Brain microvascular endothelial cell (primary cell): ENCODE results near the gene SIK1.

Experiments used
- DNase-seq: peaks from one replicate; pipeline ENCODE4 v3.0.0-alpha.2; 2020
- H3K27ac ChIP-seq: fragments of 250-450 bp; sonication (Bioruptor Pico); 2 replicates; pipeline ENCODE4 v1.5.1; 2020; ENCODE audit warnings: mild to moderate bottlenecking, moderate library complexity
- H3K27me3 ChIP-seq: fragments of 250-450 bp; sonication (Bioruptor Pico); replicated peaks from 2 replicates; pipeline ENCODE4 v1.5.1; 2020; ENCODE audit warnings: mild to moderate bottlenecking
- H3K36me3 ChIP-seq: fragments of 250-450 bp; sonication (Bioruptor Pico); replicated peaks from 2 replicates; pipeline ENCODE4 v1.5.1; 2020; ENCODE audit warnings: mild to moderate bottlenecking
- H3K4me3 ChIP-seq: 2 replicates; pipeline ENCODE4 v1.5.1; 2011; ENCODE audit warnings: low read depth, mild to moderate bottlenecking, control low read depth, low read length, moderate library complexity
- CTCF ChIP-seq: IDR thresholded peaks from 2 replicates; pipeline ENCODE4 v1.5.1; 2011; ENCODE audit warnings: low read depth, mild to moderate bottlenecking, moderate library complexity, low read length, control low read depth, inconsistent platforms; ENCODE audit errors: missing control alignments
- in situ Hi-C: cut with HindIII; loops from 2 replicates; pipeline ENCODE4 v1.10.0; 2017; ENCODE audit warnings: low sequenced_read_pairs, low pct_ligation_motif_present

Gene SIK1

DNA sequence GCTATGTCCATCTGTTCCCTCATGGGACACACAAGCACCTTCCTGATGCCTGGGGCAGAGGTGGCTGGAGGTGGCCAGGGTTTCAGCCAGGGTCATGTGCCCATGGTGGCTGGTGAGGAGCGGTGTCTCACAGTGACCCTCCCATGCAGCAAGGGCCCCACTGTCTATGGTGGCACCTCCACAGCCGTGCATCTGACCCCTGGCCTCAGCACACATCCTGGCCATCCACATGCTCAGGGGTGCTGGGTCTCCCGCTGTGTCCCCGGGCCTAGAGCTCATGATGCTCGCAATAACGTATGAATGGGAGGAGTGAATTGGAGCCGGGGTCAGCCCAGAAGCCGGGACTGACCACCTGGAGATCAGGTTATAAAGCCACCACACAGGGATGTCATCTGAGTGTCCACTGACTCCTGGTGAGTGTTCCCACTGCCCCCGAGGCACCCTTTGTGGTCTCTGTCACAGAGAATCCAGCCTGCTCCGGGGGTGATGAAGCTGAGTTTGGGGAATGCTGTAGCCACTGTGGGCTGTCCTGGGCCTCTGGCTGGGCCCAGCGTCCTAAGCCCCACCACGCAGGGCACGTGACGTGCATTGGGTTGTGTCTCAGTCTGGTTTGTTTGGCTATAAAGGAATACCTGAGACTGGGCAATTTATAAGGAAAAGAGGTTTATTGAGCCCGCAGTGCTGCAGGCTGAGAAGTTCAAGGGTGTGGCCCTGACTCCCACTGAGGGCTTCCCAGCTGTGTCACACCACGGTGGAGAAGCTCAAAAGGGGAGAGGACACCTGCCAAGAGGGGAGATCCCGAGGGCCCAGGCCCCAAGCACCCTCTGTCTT, 51.7 kb downstream of the SIK1 start:
- Histone ChIP-seq H3K27ac (no peak overlapping the region), H3K4me3 (no peak overlapping the region), H3K27me3 (no peaks in the 10 kb centered on the region), H3K36me3 (no peaks in the 10 kb centered on the region)
- in situ Hi-C loops = no loop called here
- no peak for DNase-seq
- no peak for TF ChIP-seq CTCF

DNA sequence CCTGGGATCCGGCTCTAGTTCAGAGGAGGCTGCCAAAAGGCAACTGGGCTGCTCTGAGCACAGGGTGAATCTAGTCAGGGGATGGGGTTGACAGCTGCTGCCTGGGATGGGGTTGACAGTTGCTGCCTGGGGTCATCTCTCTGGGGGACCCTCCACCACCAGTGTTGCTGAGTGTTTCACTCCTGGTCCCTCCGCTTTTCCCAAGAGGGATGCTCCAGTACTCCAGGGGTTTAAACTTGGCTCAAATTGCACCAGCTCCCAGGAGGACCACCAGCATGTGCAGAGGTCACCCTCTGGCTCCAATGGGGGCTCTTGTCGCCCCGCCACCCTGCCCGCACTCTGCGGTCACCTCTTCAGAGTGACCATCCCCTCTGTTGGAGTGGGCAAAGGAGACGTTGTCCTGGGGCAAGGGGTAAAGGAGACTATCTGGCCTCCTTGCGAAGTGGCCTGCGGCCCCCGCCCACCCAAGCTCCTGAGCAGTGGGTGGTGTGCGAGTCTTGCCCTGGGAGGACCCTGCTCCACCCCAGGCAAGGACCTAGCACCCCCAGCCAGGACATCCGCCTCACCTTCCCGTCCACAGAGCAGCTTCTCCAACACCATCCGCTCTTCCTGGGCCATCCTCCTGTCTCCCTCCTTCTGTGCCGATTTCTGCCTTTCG, 52.6 kb downstream of the SIK1 start:
- no peak overlapping the region for H3K4me3 ChIP-seq
- no peak for DNase-seq
- no peak overlapping the region for H3K27ac ChIP-seq
- TF ChIP-seq CTCF = no peak
- H3K36me3 ChIP-seq = no peaks in the 10 kb centered on the region
- H3K27me3 ChIP-seq = no peaks in the 10 kb centered on the region
- in situ Hi-C loops = no loop called here

DNA sequence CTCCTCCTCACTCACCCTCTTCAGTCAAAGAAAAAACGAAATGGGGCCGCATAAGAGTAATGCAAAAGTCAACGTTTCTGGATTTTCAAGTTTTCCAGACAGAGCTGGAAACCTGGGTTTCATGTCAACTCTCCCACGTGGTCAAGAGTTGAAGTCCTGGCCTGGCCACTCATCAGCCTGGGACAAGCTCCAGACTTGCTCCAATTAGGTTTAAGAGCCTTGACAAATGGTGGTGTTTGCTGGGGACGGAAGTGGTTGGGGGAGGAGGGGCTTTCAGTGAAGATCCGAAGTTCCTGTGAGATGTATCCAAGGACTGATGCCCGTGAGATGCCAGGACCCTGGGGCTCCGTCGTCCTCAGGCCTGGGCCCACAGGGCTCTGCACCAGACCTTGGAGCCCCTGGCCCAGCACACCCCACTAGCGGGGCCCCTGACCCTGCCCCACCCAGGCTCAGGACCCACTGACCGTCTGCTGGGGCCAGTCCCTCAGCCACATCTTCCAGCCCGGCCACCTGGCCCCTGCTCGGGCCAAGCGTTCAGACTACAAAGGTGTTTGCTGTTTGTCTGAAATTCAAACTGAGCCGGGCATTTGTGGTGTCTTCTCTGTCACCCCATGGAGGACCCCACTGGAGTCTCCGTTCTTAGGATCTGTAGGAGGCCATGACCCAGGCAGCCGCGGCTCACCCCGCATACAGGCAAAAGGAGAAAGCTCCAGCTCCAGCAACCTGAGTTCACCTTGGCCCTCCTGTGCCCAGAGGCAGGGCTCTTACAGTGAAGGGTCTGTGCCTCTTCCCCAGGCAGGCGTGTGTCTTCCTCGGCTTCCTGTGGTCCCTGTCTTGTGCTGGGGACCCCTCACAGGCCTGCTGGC, 53.3 kb downstream of the SIK1 start:
- H3K27ac ChIP-seq = no peak overlapping the region
- H3K36me3 ChIP-seq = no peaks in the 10 kb centered on the region
- no peak for DNase-seq
- in situ Hi-C loops = no loop called here
- TF ChIP-seq CTCF = no peak
- H3K4me3 ChIP-seq = no peak overlapping the region
- no peaks in the 10 kb centered on the region for H3K27me3 ChIP-seq

DNA sequence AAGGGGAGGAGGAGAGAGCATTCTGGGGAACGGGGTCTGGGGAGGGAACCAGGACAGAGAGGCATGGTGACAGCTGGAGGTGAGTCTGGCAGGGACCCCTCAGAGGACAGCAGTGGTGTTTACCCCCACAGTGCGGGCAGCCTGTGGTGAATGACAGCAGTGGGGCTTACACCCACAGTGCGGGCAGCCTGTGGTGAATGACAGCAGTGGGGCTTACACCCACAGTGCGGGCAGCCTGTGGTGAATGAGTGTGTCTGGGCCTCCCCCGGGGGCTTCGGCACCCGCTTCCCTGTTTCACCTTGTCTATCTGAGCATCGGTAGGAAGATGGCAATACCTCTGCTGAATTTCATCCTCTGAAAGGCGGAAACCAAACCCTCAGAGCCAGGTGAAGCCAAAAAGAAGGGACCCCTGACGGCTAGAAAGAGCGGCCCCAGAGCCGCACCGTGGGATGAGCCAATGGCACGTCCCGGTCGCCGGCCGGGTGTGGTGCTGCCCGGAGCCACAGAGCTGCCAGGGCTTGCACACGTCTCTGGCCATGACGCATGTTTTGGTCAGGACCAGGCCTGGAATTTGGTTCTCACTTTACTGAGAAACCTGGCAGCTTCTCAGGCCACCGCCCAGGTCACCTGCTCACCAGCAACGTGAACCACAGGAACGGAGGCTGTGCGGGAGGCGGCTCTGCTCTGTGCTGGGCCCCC, 54.1 kb downstream of the SIK1 start:
- Histone ChIP-seq H3K4me3 (no peak overlapping the region), H3K27ac (no peak overlapping the region), H3K27me3 (no peaks in the 10 kb centered on the region), H3K36me3 (no peaks in the 10 kb centered on the region)
- DNase-seq = no peak
- TF ChIP-seq CTCF = no peak
- in situ Hi-C loops = no loop called here

- Histone ChIP-seq H3K27ac (no peak overlapping the region), H3K27me3 (no peaks in the 10 kb centered on the region), H3K36me3 (no peaks in the 10 kb centered on the region), H3K4me3 (no peak overlapping the region)
- TF ChIP-seq CTCF = no peak
- DNase-seq = no peak
- in situ Hi-C loops = no loop called here
Measured at GRCh38 chr21:43371786-43372185, 55.1 kb downstream of the SIK1 start.
